Cardiac fibroblast (primary cell): Measurements from ENCODE around the gene TLR6.
A peak's percentile ranks its signal among the peaks of the same experiment; 100 is the strongest.

Source experiments
- DNase-seq, 2 donors: peaks; one replicate each; pipeline versions ENCODE4 v3.0.0 to v3.0.0-alpha.2; 2010; ENCODE audit warnings: low read depth in 2 of 2
- H3K4me3 ChIP-seq, 2 donors: replicated peaks in 1 of 2; 1 replicate in 1 of 2; 2 replicates in 1 of 2; pipeline ENCODE4 v1.5.1; 2011; ENCODE audit warnings: low read depth in 2 of 2, low read length in 2 of 2, mild to moderate bottlenecking in 2 of 2, moderate library complexity in 1 of 2
- CTCF ChIP-seq: IDR thresholded peaks from one replicate; pipeline ENCODE4 v1.5.1; 2011; ENCODE audit warnings: low read depth, mild to moderate bottlenecking, low read length, inconsistent platforms

Gene TLR6

GRCh38 chr4:38791010-38791409, 65.6 kb downstream of the TLR6 start:
- DNase-seq, result no peak
- no peak overlapping the region for H3K4me3 ChIP-seq
- TF ChIP-seq CTCF, result no peak

GRCh38 chr4:38788317-38788716, 68.3 kb downstream of the TLR6 start:
- DNase-seq, result peak; percentile 29 to 77
- H3K4me3 ChIP-seq, result no peak overlapping the region
- TF ChIP-seq CTCF, result no peak

GRCh38 chr4:38787693-38788092, 68.9 kb downstream of the TLR6 start:
- no peak overlapping the region for H3K4me3 ChIP-seq
- no peak for TF ChIP-seq CTCF
- DNase-seq, result no peak

- no peak for DNase-seq
- TF ChIP-seq CTCF, result no peak
- no peak overlapping the region for H3K4me3 ChIP-seq
Observed at GRCh38 chr4:38785901-38786402, 70.7 kb downstream of the TLR6 start.

GRCh38 chr4:38785041-38785790, 71.4 kb downstream of the TLR6 start:
- no peak for DNase-seq
- H3K4me3 ChIP-seq, result no peak overlapping the region
- no peak for TF ChIP-seq CTCF

GRCh38 chr4:38784141-38784540, 72.5 kb downstream of the TLR6 start:
- no peak overlapping the region for H3K4me3 ChIP-seq
- no peak for TF ChIP-seq CTCF
- no peak for DNase-seq

- DNase-seq, result no peak
- H3K4me3 ChIP-seq, result no peak overlapping the region
- TF ChIP-seq CTCF, result no peak
Observed at GRCh38 chr4:38783109-38783460, 73.5 kb downstream of the TLR6 start.
